ENCODE data around the gene OTOGL.

The OTOGL gene

GRCh38 chr12:80154261-80154660 is 54.9 kb downstream of the OTOGL start:
- TF ChIP-seq, protein P1, sequence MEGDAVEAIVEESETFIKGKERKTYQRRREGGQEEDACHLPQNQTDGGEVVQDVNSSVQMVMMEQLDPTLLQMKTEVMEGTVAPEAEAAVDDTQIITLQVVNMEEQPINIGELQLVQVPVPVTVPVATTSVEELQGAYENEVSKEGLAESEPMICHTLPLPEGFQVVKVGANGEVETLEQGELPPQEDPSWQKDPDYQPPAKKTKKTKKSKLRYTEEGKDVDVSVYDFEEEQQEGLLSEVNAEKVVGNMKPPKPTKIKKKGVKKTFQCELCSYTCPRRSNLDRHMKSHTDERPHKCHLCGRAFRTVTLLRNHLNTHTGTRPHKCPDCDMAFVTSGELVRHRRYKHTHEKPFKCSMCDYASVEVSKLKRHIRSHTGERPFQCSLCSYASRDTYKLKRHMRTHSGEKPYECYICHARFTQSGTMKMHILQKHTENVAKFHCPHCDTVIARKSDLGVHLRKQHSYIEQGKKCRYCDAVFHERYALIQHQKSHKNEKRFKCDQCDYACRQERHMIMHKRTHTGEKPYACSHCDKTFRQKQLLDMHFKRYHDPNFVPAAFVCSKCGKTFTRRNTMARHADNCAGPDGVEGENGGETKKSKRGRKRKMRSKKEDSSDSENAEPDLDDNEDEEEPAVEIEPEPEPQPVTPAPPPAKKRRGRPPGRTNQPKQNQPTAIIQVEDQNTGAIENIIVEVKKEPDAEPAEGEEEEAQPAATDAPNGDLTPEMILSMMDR (IDR thresholded peaks at IDR 0.05): no peak
- TF ChIP-seq ZFX (IDR thresholded peaks at IDR 0.05; ENCODE audit: borderline replicate concordance): no peak
- H3K27ac ChIP-seq: no peak overlapping the region

DNA sequence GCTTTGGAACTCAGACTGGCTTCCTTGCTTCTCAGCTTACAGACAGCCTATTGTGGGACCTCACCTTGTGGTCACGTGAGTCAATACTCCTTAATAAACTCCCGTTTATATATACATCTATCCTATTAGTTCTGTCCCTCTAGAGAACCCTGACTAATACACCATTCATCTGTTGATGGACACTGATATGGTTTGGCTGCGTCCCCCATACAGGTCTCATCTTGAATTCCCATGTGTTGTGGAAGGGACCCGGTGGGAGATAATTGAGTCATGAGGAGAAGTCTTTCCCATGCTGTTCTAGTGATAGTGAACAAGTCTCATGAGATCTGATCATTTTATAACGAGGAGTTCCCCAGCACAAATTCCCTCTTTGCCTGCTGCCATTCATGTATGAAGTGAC is 57.0 kb downstream of the OTOGL start:
- no peak for TF ChIP-seq ZFX (IDR thresholded peaks at IDR 0.05; ENCODE audit: borderline replicate concordance)
- TF ChIP-seq, protein P1 (IDR thresholded peaks at IDR 0.05): no peak
- no peak overlapping the region for H3K27ac ChIP-seq

- H3K27ac ChIP-seq: no peak overlapping the region
- no peak for TF ChIP-seq ZFX (IDR thresholded peaks at IDR 0.05; ENCODE audit: borderline replicate concordance)
- TF ChIP-seq, protein P1 (IDR thresholded peaks at IDR 0.05): no peak
Observed at GRCh38 chr12:80157645-80158044, 58.3 kb downstream of the OTOGL start.

DNA sequence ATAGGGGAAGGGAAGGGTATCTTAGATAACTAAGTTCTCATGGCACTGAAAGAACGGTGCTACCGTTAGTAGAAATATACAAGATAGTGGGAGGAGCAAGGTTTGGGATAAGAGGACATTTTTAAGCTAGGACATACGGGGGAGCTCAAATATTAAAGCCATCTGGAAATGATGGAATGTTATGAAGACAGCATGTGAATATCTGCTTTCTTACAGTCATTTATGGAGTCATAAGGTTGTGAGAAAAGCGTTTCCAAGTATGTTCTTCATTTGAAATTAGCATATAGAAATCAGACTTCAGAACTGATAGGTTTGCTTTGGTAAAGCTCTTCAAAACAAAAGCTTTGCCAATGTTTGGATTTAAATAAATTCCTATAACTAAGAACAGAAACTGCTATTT is 62.3 kb downstream of the OTOGL start:
- TF ChIP-seq ZFX (IDR thresholded peaks at IDR 0.05; ENCODE audit: borderline replicate concordance): no peak
- TF ChIP-seq, protein P1 (IDR thresholded peaks at IDR 0.05): no peak
- no peak overlapping the region for H3K27ac ChIP-seq

DNA sequence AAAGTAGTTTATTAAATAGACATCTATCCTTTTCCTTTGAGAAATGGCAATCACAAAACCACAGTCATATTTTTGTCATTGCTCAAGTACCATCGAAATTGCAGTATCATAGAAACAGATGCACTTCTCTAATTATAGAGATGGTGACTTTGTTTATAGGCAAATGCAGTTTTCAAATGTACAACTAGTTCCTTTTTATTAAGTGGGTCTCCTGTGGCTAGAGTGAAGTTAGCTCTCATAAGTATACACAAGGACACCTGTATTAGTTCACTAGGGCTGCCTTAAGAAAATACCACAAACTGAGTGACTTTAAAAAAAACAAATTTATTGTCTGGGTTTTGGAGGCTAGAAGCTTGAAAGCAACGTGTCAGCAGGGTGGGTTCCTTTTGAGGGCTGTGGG is 62.8 kb downstream of the OTOGL start:
- TF ChIP-seq ZFX (IDR thresholded peaks at IDR 0.05; ENCODE audit: borderline replicate concordance): no peak
- TF ChIP-seq, protein P1 (IDR thresholded peaks at IDR 0.05): no peak
- H3K27ac ChIP-seq: no peak overlapping the region

DNA sequence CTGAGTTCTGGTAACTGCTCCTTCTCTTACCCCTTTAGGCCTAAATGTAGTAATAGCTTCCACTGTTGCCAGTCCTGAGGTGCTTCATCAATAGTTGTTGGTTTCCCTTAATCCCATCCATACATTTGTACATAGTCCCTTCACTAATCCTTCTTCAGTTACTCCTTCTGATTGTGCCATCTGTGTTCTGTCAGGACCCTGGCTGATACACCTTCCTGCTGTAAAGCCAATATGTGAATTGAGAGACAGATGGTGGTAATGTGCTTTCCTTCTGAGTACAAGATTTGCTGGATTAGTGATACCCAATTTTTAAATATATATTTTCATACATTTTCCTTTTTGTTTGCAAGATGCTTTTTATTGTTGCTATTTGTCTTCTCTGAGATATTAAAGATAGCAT is 66.4 kb downstream of the OTOGL start:
- H3K27ac ChIP-seq: no peak overlapping the region
- no peak for TF ChIP-seq ZFX (IDR thresholded peaks at IDR 0.05; ENCODE audit: borderline replicate concordance)
- TF ChIP-seq, protein P1 (IDR thresholded peaks at IDR 0.05): no peak

DNA sequence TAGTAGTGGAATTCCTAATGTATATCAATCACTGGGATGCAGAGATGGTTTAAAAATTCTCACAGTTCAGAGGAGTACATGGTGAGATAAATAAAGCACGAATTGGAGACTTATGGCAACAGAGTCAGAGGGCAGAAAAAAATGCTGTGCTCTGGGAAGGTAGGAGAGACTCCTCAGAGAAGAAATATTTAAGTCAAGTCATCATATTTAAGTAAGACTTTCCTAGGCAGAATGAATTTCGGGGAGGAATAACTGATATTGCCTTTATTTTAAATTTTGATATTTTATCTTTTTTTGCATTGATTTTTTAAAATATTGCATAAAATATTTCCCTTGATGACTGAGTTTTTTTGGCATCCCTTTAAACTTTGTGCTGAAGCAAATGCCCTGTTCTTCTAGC is 67.4 kb downstream of the OTOGL start:
- H3K27ac ChIP-seq: no peak overlapping the region
- TF ChIP-seq, protein P1 (IDR thresholded peaks at IDR 0.05): no peak
- no peak for TF ChIP-seq ZFX (IDR thresholded peaks at IDR 0.05; ENCODE audit: borderline replicate concordance)
